Esophagus squamous epithelium (tissue), 4 donors: Measurements from ENCODE around the gene HAPSTR1.

Source experiments
- POLR2A ChIP-seq, 4 donors: fragments of 450-650 bp; IDR thresholded peaks; one replicate each; pipeline ENCODE4 v1.6.1; 2017; ENCODE audit warnings: antibody characterized with exemption in 4 of 4, mild to moderate bottlenecking in 4 of 4, moderate library complexity in 3 of 4
- TF ChIP-seq, protein P1 (sequence below), 6 experiments: fragments of 450-650 bp in 4 of 6; fragments of 200-600 bp in 2 of 6; sonication (generic) in 2 of 6; IDR thresholded peaks; one replicate each; pipeline ENCODE4 v1.5.1; 2016 to 2019; ENCODE audit warnings: antibody characterized with exemption in 6 of 6, mild to moderate bottlenecking in 4 of 6, moderate library complexity in 4 of 6

DNA sequence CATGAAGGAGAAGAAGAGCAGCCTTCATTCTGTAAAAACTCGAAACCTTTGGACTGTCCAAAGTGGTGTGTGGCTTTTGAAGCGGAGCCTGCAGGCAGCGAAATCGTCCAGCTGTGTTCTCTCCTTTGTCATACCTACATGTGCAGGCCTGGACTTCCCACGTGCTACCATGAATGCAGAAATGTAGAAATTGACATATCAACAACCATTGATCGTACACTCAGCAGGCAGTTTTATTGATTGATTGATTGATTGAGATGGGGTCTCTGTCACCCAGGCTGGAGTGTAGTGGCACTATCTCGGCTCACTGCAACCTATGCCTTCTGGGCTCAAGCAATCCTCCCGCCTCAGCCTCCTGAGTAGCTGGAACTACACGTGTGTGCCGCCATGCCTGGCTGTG lies 2.6 kb upstream of the HAPSTR1 start:
- TF ChIP-seq POLR2A (IDR thresholded peaks at IDR 0.05): no peak
- TF ChIP-seq, protein P1, sequence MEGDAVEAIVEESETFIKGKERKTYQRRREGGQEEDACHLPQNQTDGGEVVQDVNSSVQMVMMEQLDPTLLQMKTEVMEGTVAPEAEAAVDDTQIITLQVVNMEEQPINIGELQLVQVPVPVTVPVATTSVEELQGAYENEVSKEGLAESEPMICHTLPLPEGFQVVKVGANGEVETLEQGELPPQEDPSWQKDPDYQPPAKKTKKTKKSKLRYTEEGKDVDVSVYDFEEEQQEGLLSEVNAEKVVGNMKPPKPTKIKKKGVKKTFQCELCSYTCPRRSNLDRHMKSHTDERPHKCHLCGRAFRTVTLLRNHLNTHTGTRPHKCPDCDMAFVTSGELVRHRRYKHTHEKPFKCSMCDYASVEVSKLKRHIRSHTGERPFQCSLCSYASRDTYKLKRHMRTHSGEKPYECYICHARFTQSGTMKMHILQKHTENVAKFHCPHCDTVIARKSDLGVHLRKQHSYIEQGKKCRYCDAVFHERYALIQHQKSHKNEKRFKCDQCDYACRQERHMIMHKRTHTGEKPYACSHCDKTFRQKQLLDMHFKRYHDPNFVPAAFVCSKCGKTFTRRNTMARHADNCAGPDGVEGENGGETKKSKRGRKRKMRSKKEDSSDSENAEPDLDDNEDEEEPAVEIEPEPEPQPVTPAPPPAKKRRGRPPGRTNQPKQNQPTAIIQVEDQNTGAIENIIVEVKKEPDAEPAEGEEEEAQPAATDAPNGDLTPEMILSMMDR (IDR thresholded peaks at IDR 0.05): no peak
